ENCODE data around the gene CTSA. TPM values are rescaled to one million over a fixed set of nuclear protein-coding genes. Genes with fewer than 3 reads are reported as not detected.

CTSA gene
- total and polyA plus RNA-seq, 9 of the 15 experiments (the other 6 are each of a cell fraction or from before 2014, with no cell fraction given), result 8.8 to 61.7 (median 28.3) TPM

GRCh38 chr20:45860560-45861220, 30.4 kb upstream of the CTSA start (continued):
- TF ChIP-seq PBX2 (CRISPR knock-in tag; IDR thresholded peaks at IDR 0.05; ENCODE audit: low read depth), result no peak
- TF ChIP-seq PBX2 (tag; conservative IDR thresholded peaks at IDR 0.05; ENCODE audit: low read depth), result peak; percentile 65
- no peak for TF ChIP-seq HNRNPUL1 (IDR thresholded peaks at IDR 0.05; ENCODE audit: low read length)
- TF ChIP-seq NCOR1 (IDR thresholded peaks at IDR 0.05), result no peak
- 0 out of 2 replicates have a peak, but pooled peaks have one; percentile 3 for TF ChIP-seq CBFA2T3 (IDR thresholded peaks at IDR 0.05)
- TF ChIP-seq ETS1 (conservative IDR thresholded peaks at IDR 0.05; ENCODE audit: control insufficient read depth, low read depth, low read length), result no peak
- TF ChIP-seq E2F8 (IDR thresholded peaks at IDR 0.05; ENCODE audit: low read depth, partially characterized antibody), result no peak
- 0 out of 4 replicates have a peak, but pooled peaks have one; percentile 23 to 24 for TF ChIP-seq KDM1A (IDR thresholded peaks at IDR 0.05)
- TF ChIP-seq MCM2 (IDR thresholded peaks at IDR 0.05; ENCODE audit: low read depth), result no peak
- TF ChIP-seq ZNF384 (IDR thresholded peaks at IDR 0.05; ENCODE audit: low read depth, low read length), result peak; percentile 14; the same call in 1 of the 2 replicates
- TF ChIP-seq ZBTB49 (CRISPR knock-in tag; IDR thresholded peaks at IDR 0.05; ENCODE audit: borderline replicate concordance), result no peak
- TF ChIP-seq ZBTB12 (CRISPR knock-in tag; IDR thresholded peaks at IDR 0.05), result no peak
- TF ChIP-seq PHF8 (IDR thresholded peaks at IDR 0.05; ENCODE audit: borderline replicate concordance, low read length), result no peak
- TF ChIP-seq ATF3 (IDR thresholded peaks at IDR 0.05), result peak; percentile 87
- no peak for TF ChIP-seq ATF3 (CRISPR knock-in tag; conservative IDR thresholded peaks at IDR 0.05)
- TF ChIP-seq FOSL1 (tag; conservative IDR thresholded peaks at IDR 0.05), result peak; percentile 73

All from K562 (cell line).